A673 (cell line): Measurements from ENCODE around the gene GPX8.

Experiments used
- EZH2 ChIP-seq: fragments of 200-600 bp; sonication (generic); IDR thresholded peaks from 2 replicates; pipeline ENCODE4 v1.6.1; 2017; ENCODE audit warnings: borderline replicate concordance, low read depth, mild to moderate bottlenecking, mixed read lengths, antibody characterized with exemption, low read length; ENCODE audit not compliant: poor library complexity, severe bottlenecking
- TF ChIP-seq, protein P1 (sequence below): fragments of 300-800, 200-600 bp; sonication (generic); conservative IDR thresholded peaks from 2 replicates; pipeline ENCODE4 v1.5.1; 2017; ENCODE audit warnings: low read depth, mild to moderate bottlenecking, antibody characterized with exemption, low read length, moderate library complexity, mixed read lengths

DNA sequence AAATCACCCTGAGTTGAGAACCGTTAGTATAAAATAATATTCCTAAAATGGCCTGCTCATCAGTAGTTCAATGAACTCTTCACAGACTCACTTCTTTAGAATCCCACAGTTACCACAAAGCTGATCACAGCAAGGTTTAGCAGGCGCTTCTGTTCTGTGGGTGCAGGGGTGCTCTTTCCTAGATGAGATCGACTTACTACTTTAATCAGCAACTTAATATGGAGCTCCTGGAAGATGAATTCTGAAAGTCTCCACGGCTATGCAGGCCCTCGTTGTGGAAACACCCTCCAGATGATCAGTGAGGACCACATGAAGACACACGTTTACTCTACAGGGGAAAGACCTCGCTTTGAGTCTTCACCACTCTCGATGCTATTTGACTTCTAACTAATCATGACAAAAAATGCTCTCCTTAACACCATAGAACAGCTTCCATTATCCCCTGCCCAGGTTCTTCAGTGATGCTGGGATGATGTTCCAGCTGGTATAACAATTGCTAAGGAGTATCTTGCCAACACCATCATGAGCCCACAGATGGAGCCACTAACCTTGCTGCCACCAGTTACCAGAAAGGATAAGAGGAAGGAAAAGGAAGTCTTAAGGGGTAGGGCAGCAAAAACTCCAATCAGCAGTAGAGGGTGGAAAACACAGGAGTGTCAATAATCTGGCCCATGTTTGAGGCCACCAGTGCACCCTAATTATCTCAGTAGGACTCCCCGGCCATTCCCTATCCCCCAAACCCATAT is 17.9 kb upstream of the GPX8 start:
- TF ChIP-seq, protein P1, sequence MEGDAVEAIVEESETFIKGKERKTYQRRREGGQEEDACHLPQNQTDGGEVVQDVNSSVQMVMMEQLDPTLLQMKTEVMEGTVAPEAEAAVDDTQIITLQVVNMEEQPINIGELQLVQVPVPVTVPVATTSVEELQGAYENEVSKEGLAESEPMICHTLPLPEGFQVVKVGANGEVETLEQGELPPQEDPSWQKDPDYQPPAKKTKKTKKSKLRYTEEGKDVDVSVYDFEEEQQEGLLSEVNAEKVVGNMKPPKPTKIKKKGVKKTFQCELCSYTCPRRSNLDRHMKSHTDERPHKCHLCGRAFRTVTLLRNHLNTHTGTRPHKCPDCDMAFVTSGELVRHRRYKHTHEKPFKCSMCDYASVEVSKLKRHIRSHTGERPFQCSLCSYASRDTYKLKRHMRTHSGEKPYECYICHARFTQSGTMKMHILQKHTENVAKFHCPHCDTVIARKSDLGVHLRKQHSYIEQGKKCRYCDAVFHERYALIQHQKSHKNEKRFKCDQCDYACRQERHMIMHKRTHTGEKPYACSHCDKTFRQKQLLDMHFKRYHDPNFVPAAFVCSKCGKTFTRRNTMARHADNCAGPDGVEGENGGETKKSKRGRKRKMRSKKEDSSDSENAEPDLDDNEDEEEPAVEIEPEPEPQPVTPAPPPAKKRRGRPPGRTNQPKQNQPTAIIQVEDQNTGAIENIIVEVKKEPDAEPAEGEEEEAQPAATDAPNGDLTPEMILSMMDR: no peak
- no peak for TF ChIP-seq EZH2
